CD4-positive, alpha-beta T cell treated with Interleukin-4 for 4 hours (primary cell): ENCODE measurements around the gene KIAA1671.
"Not testable (repeated sequence)": the region's sequence is repeated elsewhere in the genome, so short reads cannot be mapped to it uniquely, and the experiment has no call there.

ENCODE experiments used
- DNase-seq: peaks from one replicate; pipeline ENCODE4 v3.0.0-alpha.2; 2020

KIAA1671 gene

DNA sequence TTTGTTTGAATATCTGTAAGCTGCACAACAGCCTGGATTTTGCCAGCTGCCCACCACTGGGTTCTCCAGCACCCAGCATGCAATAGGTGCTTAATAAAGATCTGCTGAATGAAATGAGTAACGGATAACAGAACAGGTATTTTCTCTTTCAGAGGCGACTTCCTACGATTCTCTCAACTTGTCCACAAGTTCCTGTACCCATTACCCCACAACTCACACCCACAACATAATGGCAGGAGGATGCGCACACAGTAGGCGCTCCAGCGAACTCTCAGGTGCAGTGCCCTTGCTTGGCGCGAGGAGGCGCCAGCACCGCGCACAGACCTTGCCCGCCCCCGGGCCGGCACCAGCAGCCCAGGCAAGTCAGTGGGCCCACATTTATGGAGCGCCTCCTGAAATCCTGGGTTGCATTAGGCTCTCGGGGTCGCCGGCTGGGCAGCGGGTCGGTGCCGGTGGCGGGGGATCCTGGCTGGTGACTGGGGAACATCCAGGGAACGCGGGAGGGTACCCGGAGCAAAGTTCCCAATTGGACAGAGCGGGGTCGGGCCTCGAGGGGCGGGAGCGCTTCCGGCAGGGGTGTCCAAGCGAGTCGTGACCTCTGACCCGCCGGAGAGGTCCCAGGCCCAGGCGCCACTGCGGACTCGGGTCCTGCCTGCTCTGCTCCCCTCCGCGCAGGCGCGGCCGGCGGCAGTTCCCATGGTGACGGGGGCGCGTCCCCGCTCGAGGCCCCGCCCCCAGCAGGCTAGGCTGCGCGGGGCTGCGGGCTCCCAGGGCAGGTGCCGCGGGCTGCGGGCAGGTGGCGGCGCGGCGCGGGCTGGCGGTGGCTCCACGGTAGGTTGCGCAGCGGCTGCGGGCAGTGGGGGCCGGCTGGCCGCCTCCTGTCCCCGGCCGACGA is at the start of gene KIAA1671:
Gene KIAA1671 (plus strand): TSS at position 775 of the 895 bp plus-strand sequence. CDS start 75,284 bp downstream, outside the sequence.
- DNase-seq = peak; percentile 73

DNA sequence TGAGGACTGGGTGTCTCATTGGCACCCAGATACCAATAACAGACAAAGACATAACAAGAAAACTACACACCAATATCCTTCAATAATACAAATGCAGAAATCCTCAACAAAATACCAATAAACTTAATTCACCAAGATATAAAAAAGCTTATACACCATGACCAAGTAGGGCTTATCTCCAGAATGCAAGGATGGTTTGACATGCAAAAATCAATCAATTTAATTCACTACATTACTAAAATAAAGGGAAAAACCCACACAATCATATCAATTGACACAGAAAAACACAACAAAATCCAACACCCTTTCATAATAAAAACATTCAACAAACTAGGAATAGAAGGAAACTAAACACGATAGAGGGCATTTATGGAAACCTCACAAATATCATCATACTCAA is 46.6 kb upstream of the KIAA1671 start:
- DNase-seq = no peak

DNA sequence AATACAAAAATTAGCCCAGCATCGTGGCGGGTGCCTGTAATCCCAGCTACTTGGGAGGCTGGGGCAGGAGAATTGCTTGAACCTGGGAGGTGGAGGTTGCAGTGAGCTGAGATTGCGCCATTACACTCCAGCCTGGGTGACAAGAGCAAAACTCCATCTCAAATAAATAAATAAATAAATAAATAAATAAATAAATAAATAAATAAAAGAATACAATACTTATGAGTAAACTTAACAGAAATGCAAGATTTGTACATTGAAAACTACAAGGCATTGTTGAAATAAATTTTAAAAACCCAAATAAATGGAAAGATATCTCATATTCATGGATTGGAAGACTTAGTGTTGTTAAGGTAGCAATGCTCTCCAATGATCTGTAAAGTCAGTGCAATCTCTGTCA is 45.4 kb upstream of the KIAA1671 start:
- not testable (repeated sequence) for DNase-seq

DNA sequence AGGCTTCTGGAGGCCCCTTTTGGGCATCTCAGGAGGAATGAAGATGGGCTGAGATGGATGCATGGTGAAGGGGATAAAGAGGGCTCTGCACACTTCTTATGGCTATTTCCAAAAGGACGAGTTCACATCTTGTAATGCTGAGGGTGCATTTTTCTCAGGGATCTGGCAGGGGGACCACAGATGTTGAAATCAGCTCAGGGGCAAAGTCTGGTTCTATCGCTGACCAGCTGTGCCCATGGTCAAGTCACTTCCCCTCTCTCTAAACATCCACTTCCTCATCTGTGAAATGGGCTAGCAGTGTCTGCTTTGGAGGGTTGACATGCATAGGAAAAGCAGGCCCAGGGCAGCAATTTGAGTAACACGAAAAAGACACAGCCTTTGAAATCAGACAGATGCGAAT is 32.5 kb upstream of the KIAA1671 start:
- DNase-seq = no peak

DNA sequence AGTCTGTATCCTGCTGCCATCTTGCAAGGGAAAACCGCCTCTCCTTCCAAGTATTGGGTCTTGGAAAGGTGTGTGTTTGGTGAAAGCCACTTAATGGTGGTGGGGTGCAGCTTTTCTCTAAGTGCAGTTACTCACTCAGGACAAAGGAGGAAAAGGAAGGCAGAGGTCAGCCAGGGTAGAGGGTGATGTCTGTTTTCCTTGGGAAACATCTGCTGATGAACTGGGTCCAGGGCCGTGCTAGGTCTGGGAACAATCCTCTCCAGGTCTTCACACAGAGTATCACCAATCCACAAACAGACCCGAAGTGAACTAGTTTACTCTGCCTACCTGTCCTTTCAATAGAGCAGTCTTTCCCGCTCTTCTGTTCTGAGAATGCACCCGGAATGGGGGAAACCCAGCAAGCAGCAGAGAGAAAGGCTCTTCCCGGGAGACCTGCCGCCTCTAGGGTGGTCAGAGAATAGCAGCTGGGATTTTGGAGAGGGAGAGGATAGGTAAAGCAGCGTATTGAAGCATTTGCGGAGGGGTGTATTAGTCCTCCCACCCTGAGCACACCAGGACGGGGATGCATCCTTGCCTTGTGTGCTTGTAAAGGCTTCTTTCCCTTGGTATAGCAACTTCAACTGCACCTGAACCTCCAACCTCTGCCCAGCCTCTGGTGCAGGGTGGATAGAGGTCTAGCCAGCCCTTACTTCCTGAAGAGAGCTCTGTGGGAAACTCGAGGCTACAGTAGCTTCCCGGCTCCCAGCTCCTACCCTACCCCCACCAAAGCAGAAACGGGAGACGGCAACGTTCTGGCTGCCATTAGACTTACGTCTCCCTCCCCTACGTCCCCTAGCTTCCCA is 26.7 kb upstream of the KIAA1671 start:
- no peak for DNase-seq

DNA sequence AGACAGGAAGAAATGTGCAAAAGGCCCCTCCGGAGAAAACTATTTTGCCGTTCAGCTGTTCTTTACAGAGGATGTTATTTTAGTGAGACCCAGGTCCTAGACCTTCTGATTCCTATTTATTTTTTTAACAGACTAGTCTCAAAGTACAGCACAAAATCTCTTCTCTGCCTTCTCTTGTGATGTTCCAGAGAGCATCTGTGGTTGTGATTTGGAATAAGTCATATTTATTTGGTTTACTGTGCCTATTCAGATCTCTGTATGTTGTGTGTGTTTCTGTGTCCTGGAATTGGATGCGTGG is 26.1 kb upstream of the KIAA1671 start:
- DNase-seq = no peak

DNA sequence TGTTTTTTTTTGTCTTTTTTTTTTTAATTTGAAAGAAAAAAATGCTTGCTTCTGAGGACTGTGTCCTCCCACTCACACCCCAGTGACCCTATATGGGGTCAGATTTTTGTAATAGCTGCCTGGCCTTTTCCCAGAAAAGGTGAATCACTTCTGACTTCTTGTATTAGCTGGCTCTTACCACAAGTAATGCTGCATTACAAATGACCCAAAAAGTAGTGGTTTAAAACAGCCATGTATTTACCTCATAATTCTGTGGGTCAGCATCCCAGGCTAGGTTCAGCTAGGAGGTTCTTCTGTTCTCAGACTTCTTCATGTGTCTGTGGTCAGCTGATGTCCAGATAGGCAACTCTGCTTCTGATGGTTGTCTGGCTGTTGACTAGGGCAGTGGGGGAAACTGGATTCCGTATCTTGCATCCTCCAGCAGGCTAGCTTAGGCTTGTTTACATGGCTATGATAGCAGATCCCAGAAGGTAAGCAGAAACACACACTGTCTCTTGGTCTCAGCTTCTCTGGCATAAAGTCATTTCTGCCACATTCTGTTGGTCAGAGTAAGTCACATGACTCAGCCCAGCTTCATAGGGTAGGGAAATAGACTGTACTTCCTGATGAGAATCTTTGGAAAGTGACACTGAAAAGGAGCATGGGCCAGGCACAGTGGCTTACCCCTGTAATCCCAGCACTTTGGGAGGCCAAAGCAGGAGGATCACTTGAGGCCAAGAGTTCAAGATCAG is 25.5 kb upstream of the KIAA1671 start:
- no peak for DNase-seq

DNA sequence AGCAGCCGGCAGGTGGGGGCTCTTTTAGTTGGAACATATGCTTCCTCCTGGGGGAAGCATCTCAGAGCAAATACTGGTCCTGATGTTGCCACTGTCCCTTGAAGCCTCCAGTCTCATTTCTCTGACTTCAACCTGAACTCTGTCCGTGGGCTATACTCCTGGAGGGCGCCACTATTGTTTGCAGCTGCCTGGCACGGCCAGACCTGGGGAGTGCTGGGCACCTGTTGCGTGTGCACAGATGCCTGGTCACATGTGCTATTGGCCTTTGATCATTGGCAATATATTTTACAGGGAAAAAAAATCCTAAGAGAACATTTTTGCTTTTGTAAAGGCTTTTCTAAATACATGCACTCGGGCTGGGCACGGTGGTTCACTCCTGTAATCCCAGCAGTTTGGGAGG is 24.2 kb upstream of the KIAA1671 start:
- no peak for DNase-seq

DNA sequence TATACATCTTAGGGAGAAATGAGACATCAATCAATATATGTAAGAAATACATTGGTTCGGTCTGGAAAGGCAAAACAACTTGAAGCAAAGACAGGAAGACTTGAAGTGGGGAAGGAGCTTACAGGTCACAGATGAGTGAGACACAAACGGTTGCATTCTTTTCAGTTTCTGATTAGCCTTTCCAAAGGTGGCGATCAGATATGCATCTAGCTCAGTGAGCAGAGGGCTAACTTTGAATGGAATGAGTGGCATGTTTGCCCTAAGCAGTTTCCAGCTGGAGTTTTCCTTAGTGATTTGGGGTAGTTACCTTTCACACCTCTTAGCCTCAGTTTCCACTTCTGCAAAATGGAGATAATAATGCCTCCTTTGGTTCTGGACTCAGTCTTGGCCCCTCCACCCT is 21.8 kb upstream of the KIAA1671 start:
- no peak for DNase-seq

DNA sequence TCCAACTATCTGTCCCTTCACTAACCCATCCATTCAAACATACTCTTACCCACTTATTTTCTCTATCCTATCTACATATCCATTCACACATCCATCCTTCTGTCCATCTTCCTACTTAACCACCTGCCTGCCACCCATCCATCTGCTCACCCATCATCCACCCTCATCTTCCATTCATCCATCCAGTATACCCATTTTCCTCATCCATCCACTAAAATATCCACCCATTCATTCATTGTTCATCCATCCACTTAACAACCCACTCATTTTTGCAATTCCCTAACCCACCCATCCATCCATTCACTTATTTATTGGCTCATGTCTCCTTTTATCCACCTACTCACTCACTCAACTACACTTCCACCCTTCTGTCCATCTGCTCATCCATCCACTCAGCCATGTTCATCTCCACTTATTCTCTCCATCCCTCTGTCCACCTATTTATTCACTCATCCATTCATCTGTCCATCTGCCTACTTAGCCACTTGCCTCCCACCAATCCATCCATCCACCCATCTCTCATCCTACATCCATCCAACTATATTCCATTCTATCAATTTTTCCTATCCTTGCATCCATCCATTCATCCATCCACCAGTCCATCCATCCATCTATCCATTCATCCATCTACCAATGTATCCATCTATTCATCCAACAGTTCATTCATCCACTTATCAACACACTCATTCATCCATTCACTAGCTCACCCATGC is 16.6 kb upstream of the KIAA1671 start:
- DNase-seq = no peak

DNA sequence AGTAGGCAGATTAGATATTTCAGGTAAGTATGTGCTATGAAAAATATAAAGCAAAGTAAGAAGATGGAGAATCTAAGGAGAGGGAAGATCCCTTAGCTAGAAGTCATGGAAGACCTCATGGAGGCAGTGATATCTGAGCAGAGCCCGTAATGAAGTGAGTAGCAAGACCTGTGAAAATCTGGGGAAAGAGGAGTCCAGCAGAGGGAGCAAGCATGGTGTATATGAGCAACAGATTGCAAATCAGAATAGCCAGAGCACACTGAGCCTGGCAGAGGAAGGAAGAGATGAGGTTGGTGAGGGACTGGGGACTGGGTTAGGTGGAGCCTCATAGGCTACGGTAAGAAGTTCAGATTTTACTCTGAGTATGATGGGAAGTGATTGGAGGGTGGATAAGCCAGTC is 15.4 kb upstream of the KIAA1671 start:
- no peak for DNase-seq

DNA sequence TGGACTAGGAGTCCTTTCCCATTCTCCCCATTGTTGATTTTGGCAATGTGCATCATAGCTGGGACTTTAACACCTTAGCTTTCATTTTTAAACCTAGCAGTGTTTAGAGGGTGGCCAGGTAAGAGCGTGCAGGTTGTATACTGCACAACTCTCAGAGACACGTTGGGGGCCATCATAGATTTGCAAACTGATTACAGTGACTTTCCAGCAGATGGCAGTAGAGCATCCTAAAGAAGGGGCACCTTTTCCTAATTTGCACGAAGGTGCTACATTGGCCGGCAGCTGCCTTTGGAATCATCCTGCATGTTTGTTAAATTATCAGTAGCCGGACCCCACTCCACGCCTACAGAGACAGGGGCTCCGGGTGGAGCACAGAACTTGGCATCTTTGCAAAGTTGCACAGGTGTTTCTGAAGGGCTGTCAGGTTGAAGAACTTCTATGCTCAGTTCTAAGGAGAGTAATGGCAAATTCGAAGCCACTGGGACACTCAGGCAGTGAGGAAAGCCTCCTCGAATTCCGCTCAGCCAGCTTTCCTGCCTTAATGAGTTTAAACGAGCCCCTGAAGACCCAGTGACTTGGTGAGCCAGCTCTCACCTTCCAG is 13.7 kb upstream of the KIAA1671 start:
- DNase-seq = peak; percentile 54

DNA sequence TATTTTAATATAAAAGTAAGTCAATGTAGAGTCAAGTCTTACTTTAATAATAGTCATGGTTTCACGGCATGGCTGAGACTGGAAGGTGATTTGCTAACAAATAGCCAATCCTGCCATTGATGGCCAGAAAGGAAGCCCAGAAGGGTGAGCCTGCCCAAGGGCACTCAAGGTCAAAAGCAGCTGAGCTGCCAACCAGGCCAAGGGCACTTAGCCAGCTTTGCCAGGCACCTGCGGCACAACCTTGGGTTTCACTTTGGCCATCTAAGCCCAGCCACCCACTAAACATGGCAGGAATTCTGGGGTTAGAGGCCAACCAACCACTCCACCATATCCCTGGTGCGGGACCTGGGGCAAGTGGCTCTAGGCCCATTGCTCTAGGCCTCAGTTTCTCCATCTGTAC is 10.2 kb upstream of the KIAA1671 start:
- no peak for DNase-seq

DNA sequence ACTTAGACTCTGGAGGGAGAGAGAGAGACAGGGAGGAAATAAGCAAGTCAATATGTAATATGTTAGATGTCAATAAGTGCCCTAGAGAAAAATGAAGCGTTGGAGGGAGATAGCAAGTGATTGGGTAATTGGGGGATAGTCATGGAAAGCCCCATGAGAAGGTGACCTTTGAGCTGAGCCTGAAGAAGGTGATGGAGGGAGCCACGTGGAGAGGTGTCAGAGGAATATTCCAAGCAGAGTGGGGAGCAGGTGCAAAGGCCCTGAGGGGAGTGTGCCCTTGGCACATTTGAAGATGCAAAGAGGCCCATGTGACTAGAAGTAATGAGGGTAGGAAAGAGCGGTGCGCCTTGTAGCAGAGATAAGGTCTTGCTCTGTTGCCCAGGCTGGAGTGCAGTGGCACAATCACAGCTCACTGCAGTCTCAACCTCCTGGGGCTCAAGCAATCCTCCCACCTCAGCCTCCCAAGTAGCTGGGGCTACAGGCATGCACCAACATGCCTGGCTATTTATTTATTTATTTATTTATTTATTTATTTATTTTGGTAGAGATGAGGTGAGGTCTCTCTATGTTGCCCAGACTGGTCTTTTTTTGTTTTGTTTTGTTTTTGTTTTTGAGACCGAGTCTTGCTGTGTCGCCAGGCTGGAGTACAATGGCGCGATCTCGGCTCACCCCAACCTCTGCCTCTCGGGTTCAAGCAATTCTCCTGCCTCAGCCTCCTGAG is 8.1 kb upstream of the KIAA1671 start:
- DNase-seq = no peak

DNA sequence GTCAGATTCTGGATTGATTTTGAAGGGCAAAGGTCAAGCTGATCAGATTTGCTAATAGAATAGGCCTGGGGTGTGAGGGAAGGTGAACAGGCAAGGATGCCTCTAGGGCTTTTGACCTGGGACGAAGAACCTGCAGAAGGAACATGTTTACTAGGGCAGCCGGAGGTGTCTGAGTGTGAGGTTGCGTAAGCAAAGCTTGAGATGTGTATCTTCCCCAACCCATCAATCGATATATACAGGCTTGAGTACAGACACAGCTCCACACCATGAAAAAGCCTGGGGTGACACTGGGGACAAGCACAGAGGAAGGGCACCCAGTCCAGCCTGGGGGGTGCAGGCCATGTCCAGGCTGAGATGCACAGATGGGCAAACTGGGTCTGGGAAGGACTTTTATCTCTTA is 7.1 kb upstream of the KIAA1671 start:
- no peak for DNase-seq

DNA sequence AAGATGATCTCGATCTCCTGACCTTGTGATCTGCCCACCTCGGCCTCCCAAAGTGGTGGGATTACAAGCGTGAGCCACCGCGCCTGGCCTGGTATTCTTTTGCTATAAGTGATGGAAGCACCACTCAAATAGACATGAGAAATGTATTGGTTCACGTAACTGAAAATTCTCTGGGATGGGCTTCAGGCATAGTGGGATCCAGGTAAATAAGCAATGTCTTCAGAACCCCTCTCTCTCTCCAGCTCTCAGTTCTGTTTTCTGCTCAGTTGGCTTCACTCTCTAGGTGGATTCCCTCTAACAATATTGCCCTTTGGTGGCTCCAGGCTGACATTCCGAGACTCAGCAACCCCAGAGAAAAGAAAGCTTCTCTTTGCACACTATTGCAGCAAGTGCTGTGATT is 5.1 kb upstream of the KIAA1671 start:
- no peak for DNase-seq

DNA sequence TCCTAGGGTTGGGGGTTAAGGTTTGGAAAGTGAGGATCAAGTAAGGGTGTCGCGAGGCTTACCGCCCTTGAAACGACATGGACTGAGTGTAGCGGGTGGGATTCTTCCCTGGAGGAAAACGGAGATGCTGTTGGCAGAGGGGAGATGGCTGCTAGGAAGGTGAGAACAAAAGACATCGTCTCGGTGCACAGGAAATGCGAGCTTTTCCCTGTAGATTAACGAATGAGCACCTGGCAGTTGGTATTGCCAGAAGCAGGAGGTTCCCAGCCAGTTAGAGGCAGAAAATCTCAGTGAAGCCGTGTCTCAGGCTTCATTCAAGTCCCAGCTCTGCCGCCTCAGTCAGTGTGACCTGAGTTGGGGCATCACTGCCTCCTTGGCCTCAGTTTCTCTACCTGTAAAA is 4.6 kb upstream of the KIAA1671 start:
- DNase-seq = no peak

DNA sequence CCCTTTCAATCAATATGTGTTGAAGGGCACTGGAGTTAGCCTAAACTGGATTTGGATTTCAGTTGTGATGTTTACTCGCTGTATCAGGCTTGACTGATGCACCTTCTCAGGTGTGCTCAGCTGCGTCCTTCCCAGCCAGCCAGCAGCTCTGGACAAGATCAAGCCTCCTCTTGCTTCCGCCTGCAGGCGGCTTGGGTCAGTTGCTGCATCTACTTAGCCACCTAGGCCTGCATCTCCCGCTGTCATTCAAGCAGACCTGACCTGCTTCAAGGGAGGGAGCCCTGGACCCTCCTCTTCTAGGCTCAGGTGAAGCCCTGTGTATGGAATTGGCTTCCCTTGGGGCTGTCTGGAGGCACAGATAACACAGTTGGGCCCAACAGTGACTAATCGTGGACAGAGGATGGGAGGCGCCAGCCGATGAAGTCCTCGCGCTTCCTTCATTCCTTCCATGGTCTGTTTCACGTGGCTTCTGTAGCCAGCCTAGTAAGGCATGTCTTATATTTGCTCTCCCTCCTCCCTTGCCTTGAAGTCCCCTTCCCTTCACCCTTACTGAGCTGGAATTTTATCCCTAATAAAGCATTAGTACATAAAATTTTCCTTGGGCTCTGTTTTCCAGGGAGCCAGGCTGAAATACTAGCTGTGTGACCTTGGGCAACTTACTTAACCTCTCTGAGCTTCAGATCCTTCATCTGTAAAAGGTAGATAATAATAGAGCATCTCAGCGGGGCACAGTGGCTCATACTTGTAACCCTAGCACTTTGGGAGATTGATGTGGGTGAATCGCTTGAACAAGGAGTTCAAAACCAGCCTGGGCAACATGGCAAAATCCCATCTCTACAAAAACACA is 3.9 kb upstream of the KIAA1671 start:
- no peak for DNase-seq

DNA sequence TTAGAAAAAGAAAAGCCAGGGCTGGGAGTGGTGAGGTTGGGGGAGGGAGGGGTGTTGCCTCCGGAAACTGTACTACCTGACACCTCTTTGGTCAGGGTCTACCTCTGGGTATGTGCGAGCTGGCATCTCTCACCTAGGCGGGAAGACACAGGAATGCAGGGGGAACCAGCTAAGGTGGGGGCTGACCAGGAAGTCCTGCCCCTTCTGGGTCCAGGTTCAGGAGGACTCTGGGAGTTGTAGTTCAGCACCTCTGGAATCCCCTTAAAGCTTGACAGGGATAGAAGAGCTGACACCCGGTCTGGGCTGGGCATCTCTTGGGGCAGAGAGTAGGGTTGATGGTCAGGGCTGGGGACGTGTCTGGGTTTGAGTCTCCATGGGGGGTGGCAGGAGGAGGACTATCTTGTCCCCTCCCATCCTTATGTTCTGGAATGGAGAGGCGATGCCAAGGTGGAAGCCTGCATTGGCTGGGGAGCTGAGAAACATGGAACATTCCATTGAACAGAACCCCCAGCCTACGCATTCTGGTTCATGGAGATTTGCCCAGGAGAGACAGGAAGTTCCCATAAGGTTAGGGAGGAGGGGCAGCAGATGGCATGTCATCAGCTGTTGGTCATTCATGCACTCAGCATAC is 2.1 kb upstream of the KIAA1671 start:
- DNase-seq = no peak

DNA sequence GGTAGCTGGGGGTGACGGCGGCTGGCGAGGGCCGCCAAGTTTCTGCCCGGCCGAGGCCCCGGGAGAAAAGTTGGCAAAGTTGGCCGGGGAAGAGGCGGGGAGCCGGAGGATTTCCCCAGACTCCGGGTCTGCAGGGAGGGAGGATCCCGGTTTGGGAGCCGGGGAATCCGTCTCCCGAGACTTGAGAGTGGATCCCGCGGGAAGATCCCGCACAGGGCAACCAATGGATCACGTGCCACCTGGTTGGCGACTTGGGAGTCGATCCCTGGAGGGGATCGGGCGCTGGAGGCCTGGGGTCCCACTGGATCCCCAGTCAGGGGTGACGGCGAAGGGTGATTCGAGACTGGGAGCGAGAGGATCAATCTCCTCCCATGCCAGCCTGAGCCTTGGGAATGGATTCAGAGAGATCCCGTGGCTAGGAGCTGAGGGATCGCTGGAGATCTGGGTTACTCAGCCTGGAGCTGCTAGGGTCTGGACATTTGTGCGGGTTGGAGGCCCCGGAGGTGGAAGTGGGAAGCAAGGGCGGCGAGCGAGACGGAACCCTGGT is 394 bp downstream of the KIAA1671 start:
- no peak for DNase-seq
